Suppressor macrophage (primary cell): ENCODE measurements around the gene GAS6.

Experiments
- DNase-seq, 4 experiments: peaks; one replicate each; pipeline ENCODE4 v3.0.0-alpha.2; 2020 to 2022

The GAS6 gene

DNA sequence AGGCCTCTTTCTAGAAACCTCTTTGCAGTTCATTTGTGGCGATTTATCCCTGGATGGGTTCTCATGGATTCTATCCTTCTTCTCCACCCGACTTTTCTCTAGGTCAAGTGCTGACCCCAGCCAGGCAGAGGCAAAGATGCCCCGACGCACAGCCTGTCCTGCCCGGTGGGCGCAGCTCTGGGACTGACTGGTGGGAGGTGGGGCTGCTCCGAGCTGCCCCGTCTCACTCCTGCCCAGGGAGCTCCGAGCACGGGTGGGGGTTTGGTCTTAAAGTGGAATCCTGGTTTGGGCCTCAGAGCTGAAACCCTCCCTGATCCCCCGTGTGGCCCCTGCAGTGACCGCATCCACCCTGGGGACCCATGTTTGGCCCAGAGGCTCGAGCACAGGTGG lies 44.5 kb downstream of the GAS6 start:
- DNase-seq = no peak

DNA sequence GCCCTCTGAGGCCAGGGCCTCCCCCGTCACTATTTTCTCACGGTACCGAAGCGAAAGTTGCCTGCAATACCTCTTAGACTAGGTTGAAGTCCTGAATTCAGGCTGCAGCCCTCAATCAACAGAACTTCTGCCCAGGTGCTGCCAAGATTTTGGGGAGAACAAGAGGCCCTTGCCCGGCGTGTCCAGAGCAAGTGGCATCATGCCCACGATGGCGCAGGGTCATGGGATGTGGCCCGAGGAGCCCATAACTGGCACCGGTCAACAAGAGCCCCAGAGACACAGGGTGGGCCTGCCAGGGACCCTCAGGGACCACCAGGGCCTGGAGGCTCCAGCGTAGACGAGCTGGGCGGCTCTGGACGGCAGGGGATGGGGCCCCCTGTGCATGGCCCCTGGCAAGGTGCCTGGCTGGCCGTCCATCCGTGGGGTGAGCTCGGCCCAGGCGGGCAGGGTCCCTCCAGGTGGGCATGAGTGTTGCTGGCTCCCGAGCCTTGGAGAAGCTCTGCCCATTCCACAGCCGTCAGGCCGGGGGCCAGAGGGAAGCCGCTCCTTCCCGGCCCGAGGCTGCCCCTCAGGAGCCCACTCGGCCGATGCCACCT lies 45.1 kb downstream of the GAS6 start:
- no peak for DNase-seq

GRCh38 chr13:113817860-113818691 lies 45.8 kb downstream of the GAS6 start:
- DNase-seq = no peak

- DNase-seq = peak; percentile 32 to 54 (median 36)
Observed at GRCh38 chr13:113816946-113817859, 46.7 kb downstream of the GAS6 start.

DNA sequence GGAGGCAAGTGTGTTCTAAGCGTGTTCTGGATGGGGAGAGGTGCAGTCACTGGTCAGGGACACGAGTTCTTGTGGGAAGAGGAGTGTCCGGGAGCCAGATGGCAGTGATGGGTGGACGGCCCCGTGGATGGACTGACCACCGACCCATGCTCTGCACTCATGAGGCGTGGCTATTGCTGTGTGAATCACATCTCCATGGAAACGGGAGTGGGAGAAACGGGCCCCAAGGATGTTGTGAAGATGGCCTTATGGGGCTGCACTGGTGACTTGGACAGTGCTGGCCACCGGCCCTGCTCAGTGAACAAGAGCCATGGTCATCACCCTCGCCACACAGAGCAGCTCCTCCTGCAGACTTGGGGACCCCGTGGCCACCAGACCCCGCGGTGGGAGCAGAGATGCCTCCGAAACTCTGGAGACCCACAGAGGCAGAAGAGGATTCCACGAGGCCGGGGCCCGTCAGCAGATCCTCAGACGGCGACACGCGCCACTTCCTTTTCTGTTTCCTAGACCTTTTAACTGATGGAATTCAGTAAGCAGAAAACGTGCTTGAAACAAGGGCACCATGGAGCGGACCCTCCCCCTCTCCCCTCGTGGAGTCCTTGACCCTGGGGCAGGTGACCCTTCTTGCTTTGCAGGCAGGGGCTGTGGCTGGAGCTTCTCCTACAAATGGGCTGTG lies 47.5 kb downstream of the GAS6 start:
- DNase-seq = no peak

GRCh38 chr13:113815151-113816058 lies 48.5 kb downstream of the GAS6 start:
- DNase-seq = peak; percentile 68 to 85 (median 78)

DNA sequence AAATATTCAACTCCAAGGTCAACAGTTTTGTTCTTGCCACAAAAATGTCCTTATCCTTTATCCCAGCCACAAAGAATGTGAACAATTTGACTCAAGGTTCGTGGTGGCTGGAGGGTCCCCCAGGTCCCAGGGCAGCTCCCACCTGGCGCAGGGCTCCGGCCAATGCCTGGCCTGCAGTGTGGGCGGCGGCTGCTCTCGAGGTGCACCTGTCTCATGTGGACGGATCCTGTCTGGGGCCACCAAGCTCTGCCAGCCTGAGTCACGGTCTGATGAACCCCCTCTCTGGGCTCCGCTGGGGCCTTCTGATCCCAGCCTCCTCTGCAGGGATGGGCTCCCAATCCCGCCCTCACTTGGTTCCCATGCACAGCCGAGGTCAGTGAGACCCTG lies 49.4 kb downstream of the GAS6 start:
- no peak for DNase-seq

DNA sequence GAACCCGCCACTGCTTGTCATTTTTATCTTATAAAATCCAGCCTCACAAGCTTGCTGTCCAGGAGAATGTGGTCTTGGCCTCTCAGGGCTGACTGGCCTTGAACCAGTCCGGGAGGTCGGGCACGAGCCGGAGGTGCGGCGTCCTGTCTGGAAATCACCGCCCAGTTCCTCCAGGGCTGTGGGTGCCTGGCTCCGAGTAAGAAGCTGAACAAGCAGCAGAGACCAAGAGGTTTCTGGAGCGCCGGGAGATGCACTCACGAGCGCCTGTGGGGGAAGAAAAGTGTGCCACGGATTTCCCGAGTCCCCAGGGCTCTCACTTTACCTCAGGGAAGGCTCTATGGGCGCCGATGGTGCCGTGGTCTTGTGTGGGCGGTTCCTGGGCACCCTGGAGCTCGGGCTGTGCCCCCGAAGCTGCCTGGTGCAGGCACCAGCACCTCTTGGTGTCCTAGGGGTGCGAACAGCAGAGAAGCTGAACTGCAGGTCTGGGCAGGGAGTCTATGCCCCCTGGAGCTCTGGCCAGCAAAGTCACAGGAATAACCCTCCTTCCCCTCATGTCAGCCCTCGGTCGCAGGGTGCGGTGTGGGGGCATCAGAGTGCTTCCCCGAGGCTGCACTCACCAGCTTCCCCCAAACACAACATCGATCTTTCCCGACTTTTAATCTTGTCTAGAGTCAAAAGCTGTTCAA lies 50.0 kb downstream of the GAS6 start:
- DNase-seq = no peak

DNA sequence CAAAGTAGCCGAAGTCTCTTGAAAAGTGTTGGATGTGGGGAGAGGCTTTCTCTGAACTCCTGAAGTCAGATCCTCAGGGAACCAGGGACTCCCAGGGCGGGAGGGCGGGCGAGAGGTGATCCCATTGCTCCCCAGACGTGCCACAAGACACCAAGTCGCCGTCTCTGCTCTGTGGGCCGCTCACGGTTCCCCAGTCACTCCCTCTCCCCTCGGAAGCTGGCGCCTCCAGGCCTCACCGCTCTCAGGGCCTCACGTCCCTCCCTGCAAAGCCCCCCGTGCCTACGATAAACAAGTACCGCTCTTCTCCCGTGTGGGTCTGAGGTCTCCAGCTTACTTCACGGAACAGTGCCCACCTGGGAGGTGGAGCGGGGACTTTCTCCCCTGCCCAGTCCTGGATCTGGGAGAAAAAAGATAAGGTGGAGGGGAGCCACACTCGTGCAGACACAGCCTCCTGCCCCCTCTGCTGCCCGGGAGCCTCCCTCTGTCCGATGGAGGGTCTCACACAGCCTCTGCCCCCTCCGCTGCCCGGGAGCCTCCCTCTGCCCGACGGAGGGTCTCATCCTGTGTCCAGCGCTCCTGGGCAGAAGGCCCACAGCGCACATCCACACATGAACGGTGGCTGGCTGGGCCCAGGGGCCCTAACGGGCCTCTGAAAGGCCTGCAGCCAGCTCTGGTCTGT lies 50.7 kb downstream of the GAS6 start:
- no peak for DNase-seq

GRCh38 chr13:113812178-113813040 lies 51.5 kb downstream of the GAS6 start:
- no peak for DNase-seq

GRCh38 chr13:113811081-113811928 lies 52.6 kb downstream of the GAS6 start:
- DNase-seq = no peak

- DNase-seq = no peak
Observed at GRCh38 chr13:113810640-113811039, 53.2 kb downstream of the GAS6 start.

GRCh38 chr13:113809934-113810333 lies 53.9 kb downstream of the GAS6 start:
- DNase-seq = no peak

GRCh38 chr13:113808058-113808834 lies 55.6 kb downstream of the GAS6 start:
- DNase-seq = no peak

GRCh38 chr13:113806526-113806925 lies 57.4 kb downstream of the GAS6 start:
- DNase-seq = no peak

DNA sequence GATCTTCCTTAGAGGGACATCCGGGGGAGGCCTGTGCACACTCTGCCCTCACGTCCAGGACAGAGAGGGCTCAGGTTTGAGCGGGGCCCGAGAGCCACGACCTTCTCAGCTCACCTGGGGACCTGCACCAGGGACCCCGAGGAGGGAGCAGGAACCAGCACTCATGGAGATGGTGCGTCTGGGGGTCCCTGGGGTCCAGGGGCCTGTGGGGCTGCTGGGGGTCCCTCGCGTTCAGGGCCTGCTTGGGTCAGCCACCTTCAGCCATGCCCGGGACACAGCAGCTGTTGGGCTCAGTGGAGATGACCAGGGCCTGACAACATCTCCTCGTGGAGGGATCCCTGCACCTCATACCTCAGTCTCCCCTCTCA lies 57.8 kb downstream of the GAS6 start:
- DNase-seq = no peak

GRCh38 chr13:113805431-113806103 lies 58.3 kb downstream of the GAS6 start:
- DNase-seq = no peak
